ENCODE results near the gene RGS17.
A peak's percentile ranks its signal among the peaks of the same experiment; 100 is the strongest.
"Not testable (repeated sequence)": the region's sequence is repeated elsewhere in the genome, so short reads cannot be mapped to it uniquely, and the experiment has no call there.

RGS17 gene

GRCh38 chr6:153131037-153131981 lies at the start of gene RGS17:
RGS17 (minus strand) TSS chr6:153131282; CDS start chr6:153044018, 87,264 bp downstream.
- DNase-seq: peak; percentile 51

- no peak for DNase-seq
Measured at GRCh38 chr6:153172815-153173214, 41.7 kb upstream of the RGS17 start.

- no peak for DNase-seq
Measured at GRCh38 chr6:153170511-153170910, 39.4 kb upstream of the RGS17 start.

GRCh38 chr6:153167907-153168306 lies 36.8 kb upstream of the RGS17 start:
- DNase-seq: no peak

- no peak for DNase-seq
Measured at GRCh38 chr6:153167061-153167891, 36.2 kb upstream of the RGS17 start.

GRCh38 chr6:153162646-153163045 lies 31.6 kb upstream of the RGS17 start:
- no peak for DNase-seq

- no peak for DNase-seq
Measured at GRCh38 chr6:153162172-153162571, 31.1 kb upstream of the RGS17 start.

- DNase-seq: no peak
Measured at GRCh38 chr6:153160221-153160620, 29.1 kb upstream of the RGS17 start.

GRCh38 chr6:153150752-153151440 lies 19.8 kb upstream of the RGS17 start:
- peak; percentile 44 for DNase-seq

GRCh38 chr6:153150371-153150751 lies 19.3 kb upstream of the RGS17 start:
- DNase-seq: no peak

GRCh38 chr6:153149891-153150290 lies 18.8 kb upstream of the RGS17 start:
- DNase-seq: no peak

- no peak for DNase-seq
Measured at GRCh38 chr6:153146413-153146812, 15.3 kb upstream of the RGS17 start.

GRCh38 chr6:153145591-153145990 lies 14.5 kb upstream of the RGS17 start:
- peak; percentile 95 for DNase-seq

- DNase-seq: no peak
Measured at GRCh38 chr6:153143200-153143599, 12.1 kb upstream of the RGS17 start.

GRCh38 chr6:153140299-153140698 lies 9.2 kb upstream of the RGS17 start:
- DNase-seq: peak; percentile 59

- no peak for DNase-seq
Measured at GRCh38 chr6:153138930-153139329, 7.8 kb upstream of the RGS17 start.

GRCh38 chr6:153135681-153136080 lies 4.6 kb upstream of the RGS17 start:
- DNase-seq: no peak

- not testable (repeated sequence) for DNase-seq
Measured at GRCh38 chr6:153133667-153134066, 2.6 kb upstream of the RGS17 start.

- no peak for DNase-seq
Measured at GRCh38 chr6:153130515-153131036, 506 bp downstream of the RGS17 start.

GRCh38 chr6:153129873-153130514 lies 1.1 kb downstream of the RGS17 start:
- no peak for DNase-seq

- no peak for DNase-seq
Measured at GRCh38 chr6:153126218-153126617, 4.9 kb downstream of the RGS17 start.

- DNase-seq: no peak
Measured at GRCh38 chr6:153125032-153125431, 6.0 kb downstream of the RGS17 start.
